Measurements from ENCODE around the gene KMO.

The KMO gene

GRCh38 chr1:241593186-241593585 lies 61.0 kb downstream of the KMO start:
- DNase-seq (ENCODE audit: low read depth in 2 of 2): no peak

- no peak for DNase-seq (ENCODE audit: low read depth in 2 of 2)
Observed at GRCh38 chr1:241596633-241597032, 64.5 kb downstream of the KMO start.

GRCh38 chr1:241598249-241598648 lies 66.1 kb downstream of the KMO start:
- no peak for DNase-seq (ENCODE audit: low read depth in 2 of 2)

- no peak for DNase-seq (ENCODE audit: low read depth in 2 of 2)
Observed at GRCh38 chr1:241600496-241600901, 68.3 kb downstream of the KMO start.

- DNase-seq (ENCODE audit: low read depth in 2 of 2): no peak
Observed at GRCh38 chr1:241603731-241604245, 71.6 kb downstream of the KMO start.

- no peak for DNase-seq (ENCODE audit: low read depth in 2 of 2)
Observed at GRCh38 chr1:241605146-241605805, 73.1 kb downstream of the KMO start.

- DNase-seq (ENCODE audit: low read depth in 2 of 2): no peak
Observed at GRCh38 chr1:241606544-241606943, 74.4 kb downstream of the KMO start.

- no peak for DNase-seq (ENCODE audit: low read depth in 2 of 2)
Observed at GRCh38 chr1:241607497-241607896, 75.3 kb downstream of the KMO start.

- no peak for DNase-seq (ENCODE audit: low read depth in 2 of 2)
Observed at GRCh38 chr1:241608379-241609033, 76.3 kb downstream of the KMO start.

GRCh38 chr1:241610056-241610815 lies 78.1 kb downstream of the KMO start:
- DNase-seq (ENCODE audit: low read depth in 2 of 2): no peak

- no peak for DNase-seq (ENCODE audit: low read depth in 2 of 2)
Observed at GRCh38 chr1:241611063-241611462, 78.9 kb downstream of the KMO start.

- no peak for DNase-seq (ENCODE audit: low read depth in 2 of 2)
Observed at GRCh38 chr1:241611736-241612135, 79.6 kb downstream of the KMO start.

GRCh38 chr1:241612533-241613477 lies 80.6 kb downstream of the KMO start:
- no peak for DNase-seq (ENCODE audit: low read depth in 2 of 2)

GRCh38 chr1:241614144-241614543 lies 82.0 kb downstream of the KMO start:
- DNase-seq (ENCODE audit: low read depth in 2 of 2): no peak

GRCh38 chr1:241614572-241614971 lies 82.4 kb downstream of the KMO start:
- DNase-seq (ENCODE audit: low read depth in 2 of 2): no peak

- no peak for DNase-seq (ENCODE audit: low read depth in 2 of 2)
Observed at GRCh38 chr1:241615043-241615974, 83.1 kb downstream of the KMO start.

GRCh38 chr1:241617426-241617825 lies 85.2 kb downstream of the KMO start:
- no peak for DNase-seq (ENCODE audit: low read depth in 2 of 2)

GRCh38 chr1:241622669-241623068 lies 90.5 kb downstream of the KMO start:
- no peak for DNase-seq (ENCODE audit: low read depth in 2 of 2)

GRCh38 chr1:241624935-241625334 lies 92.8 kb downstream of the KMO start:
- no peak for DNase-seq (ENCODE audit: low read depth in 2 of 2)

GRCh38 chr1:241627453-241628259 lies 95.5 kb downstream of the KMO start:
- no peak for DNase-seq (ENCODE audit: low read depth in 2 of 2)
